Activated naive CD4-positive, alpha-beta T cell treated with Interleukin-2 at 50 U/mL for 16 hours (primary cell): Measurements from ENCODE around the gene FGGY.

Experiments
- DNase-seq: peaks from one replicate; pipeline ENCODE4 v3.0.0-alpha.2; 2020

FGGY gene

DNA sequence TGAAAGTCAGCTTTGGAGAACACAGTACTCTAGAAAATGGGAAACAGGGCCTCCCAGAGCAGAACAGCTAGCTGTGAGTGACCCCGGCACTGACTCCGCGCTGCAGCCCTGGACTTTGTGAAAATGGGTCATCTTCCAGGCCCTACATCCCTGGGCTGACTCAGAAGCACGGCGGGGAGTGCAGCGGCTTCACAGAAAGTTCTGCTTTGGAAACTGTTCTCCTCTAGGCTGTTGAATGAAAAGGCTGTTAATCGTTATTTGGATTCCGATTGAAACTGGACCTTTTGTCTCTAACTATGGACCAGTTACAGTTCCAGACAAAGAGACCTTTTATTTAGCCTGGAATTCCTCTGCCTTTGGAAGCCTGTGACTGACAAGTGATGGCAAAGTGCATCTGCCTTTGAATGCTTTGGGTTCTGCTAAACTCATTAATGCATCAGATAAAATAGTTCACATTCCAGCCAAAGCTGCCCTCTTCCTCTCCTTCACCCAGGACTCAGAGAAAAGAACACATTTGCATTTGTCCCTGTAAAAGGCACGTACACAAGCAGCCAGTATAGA is 372.9 kb downstream of the FGGY start:
- DNase-seq, result no peak

- DNase-seq, result no peak
Measured at GRCh38 chr1:59670662-59671061, 373.8 kb downstream of the FGGY start.

GRCh38 chr1:59671066-59671952 is 374.4 kb downstream of the FGGY start:
- DNase-seq, result no peak

DNA sequence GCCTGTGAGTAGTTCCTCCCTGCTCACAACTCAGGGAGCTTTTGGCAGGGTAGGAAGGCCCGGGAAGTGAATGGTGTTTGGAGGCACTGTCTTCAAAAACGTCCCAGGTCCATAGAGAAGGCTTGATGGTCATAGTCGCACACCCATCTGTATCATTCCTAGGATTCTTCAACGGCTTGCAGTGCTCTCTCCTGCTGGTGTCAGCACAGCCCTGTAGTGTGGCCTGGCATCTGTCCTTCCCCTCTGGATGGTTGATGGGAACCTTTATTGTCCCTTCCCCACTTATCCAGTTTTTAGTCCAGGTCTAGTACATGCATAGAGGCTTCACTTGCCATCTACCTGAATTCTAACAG is 375.0 kb downstream of the FGGY start:
- no peak for DNase-seq

- DNase-seq, result no peak
Measured at GRCh38 chr1:59672851-59673572, 376.1 kb downstream of the FGGY start.

- DNase-seq, result no peak
Measured at GRCh38 chr1:59673573-59674450, 376.9 kb downstream of the FGGY start.

GRCh38 chr1:59674595-59674994 is 377.7 kb downstream of the FGGY start:
- DNase-seq, result no peak

- DNase-seq, result no peak
Measured at GRCh38 chr1:59675936-59676335, 379.0 kb downstream of the FGGY start.

DNA sequence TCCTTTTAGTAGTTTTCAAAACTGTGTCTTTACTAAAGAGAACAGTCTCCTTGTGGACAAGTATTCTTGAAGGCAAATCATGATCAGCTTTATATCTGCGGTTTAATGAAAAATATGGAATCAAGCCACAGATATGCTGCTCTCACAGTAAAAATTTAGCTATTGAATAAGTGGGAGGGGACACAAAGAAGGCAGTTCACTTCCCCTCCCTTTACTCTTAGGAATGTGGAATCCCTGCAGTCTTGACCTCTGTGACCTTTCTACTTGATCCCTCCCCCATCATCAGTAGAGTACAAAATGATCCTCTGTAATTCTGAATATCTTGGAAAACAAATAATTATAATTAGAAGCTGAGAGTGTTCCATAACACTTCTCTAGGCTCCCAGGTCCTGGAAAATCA is 381.1 kb downstream of the FGGY start:
- no peak for DNase-seq

GRCh38 chr1:59678493-59679228 is 381.8 kb downstream of the FGGY start:
- no peak for DNase-seq

DNA sequence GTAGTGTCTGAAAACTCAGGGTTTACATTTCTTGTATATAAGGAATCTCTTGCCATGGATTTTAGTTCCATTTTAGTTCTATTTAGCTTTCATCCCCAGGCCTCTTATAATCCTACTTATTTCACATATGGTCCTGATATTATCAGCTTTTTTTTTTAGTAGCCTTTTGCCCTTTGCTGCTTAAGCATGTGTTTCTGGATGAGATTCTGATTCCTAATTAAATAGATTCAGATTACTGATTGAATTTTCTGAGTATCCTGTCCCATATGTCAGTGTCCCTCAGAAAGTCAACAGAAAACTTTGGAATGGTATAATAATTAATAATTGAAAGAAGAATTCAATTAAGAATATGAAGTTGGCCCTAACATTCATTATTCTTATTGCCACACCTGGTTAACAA is 383.1 kb downstream of the FGGY start:
- no peak for DNase-seq

DNA sequence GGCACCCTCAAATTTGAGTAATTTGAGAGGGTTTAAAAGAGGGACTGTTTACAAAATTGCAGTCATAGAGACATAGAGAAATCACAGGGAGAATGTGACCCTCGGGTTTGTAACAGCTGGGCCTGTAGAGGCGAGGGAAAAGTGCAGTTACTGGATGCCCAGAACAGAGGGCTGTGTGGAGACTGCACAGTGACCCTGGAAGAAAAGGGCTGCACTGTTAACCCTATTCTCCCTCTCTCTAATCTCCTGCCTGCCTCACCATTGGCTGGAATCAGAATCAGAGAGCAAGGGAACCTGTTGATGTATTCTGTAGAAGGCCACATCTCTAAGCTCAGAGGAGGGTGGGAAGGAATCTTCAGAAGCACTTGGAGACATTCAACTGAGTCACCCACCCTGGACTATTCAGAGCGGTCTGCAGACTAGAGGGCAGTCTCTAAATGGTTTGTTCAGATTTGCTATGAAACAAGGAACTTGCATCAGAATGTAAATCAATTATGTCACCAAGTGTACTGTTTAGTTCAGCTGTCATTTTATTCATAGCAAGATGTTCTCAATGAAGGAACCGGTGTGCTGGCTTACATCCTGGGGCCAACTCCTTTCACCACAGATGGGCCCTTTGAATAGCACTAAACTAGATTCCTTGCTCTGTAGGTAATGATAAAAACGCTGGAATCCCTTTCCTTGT is 385.6 kb downstream of the FGGY start:
- DNase-seq, result no peak

DNA sequence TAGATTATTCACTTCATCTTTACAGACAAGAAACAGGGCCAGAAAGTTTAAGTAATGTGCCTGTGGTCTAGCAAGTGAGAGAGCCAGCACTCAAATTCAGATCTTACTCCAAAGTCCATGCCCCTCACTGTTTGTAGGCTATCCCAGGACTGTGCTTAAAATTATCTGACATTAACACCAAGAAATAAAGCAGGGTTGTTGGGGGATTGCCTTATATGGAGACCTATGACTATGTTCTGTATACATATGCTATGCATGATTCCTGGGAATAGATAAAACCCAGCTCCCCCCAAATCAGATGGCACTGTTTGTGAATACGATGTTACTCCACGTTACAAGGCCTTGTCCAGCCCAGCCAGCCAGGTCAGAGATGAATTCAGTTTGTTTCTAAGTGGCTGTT is 386.3 kb downstream of the FGGY start:
- DNase-seq, result no peak

DNA sequence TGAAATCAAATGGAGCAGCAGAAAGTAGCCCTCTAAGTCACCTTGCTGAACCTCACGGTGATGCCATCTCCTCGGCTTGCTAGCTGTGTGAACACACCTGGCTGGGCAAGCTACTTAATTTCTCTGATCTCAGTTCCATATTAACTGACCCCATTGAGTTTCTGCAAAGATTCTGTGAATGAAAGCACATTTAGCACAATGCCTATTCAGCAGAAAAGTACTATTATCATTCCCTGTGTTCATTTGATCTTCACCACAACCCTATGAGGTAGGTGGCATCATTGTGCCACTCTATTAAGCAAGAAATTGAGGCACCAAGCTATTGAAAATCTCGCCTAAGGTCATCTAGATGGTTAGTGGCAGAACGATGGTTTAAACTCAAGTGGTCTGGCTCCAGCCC is 387.8 kb downstream of the FGGY start:
- DNase-seq, result no peak

GRCh38 chr1:59685101-59685500 is 388.2 kb downstream of the FGGY start:
- no peak for DNase-seq

- no peak for DNase-seq
Measured at GRCh38 chr1:59685666-59686065, 388.8 kb downstream of the FGGY start.

GRCh38 chr1:59686170-59686569 is 389.3 kb downstream of the FGGY start:
- no peak for DNase-seq

DNA sequence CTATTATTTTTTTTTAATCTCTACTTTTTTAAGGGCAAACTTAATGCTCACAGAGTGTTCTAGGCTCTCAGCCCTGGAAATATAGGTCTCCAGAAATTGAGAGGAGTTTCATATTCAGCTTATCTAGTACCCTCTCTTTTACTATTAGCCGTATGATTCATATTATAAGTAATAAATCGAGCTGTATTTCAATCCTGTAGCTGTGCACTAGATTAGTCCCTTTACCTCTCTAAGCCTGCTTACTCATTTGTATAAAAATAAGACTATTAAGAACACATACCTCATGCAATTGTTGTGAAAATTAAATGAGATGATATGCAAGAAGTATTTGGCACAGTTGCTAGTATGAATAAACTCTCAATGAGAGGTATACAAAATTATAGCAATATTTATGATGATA is 389.7 kb downstream of the FGGY start:
- no peak for DNase-seq

- DNase-seq, result no peak
Measured at GRCh38 chr1:59687081-59687480, 390.2 kb downstream of the FGGY start.

GRCh38 chr1:59688976-59689375 is 392.1 kb downstream of the FGGY start:
- DNase-seq, result no peak

DNA sequence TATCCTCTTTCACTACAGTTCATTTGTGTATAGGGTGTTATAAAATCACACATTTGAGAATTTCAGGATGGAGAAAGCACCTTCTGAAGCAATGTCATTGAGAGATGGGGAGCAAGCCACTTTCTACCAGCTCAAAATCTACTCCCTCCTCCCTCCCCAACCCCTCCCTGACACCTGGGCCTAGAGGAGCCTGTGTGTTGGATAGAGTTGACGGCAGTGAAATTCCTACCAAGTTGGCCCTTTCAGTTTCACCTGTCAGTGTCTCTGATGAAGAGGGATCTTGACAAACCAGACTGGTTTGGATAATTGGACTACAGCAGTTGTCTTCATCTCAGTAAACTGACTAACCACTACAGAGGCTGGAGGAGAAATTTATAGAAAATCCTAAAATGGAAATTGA is 392.8 kb downstream of the FGGY start:
- no peak for DNase-seq
